ENCODE data around the gene TMEM263. TPM values are rescaled to one million over a fixed set of nuclear protein-coding genes. Genes with fewer than 3 reads are reported as not detected.

Gene TMEM263
- total and polyA plus RNA-seq, 2 of the 8 experiments (the other 6 are each of a cell fraction or from before 2014, with no cell fraction given), result 2.9 to 12.3 TPM

DNA sequence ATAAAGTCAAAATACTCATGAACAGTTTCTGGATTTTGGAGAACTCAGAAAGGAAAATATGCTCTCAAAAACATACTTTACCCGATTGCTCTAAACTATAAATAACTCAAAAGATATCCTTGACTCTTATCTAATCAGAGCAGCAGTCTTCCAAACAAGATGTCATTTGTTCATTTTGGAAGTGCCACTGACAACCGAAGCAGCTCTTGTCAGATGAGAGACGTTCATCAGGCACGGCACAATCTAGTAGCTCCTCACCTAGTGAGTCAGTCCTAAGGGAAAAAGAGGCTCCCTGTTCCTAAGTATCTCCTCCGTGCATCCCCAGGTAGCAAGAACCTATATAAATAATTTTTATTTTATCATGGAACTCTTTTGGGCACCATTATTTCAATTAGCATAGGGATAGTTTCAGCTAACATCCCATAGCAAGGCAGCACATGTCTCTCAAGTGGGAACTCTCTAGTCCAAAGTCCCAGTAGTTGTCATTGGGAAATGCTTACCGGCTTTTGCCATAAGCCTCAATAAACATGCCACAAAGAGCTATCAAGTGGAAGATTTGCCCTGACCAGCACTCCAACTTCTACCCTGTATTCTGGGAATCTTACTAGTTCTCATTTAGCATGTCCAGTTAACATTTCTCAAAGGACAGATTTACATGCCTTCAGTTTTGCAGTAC, 14.1 kb upstream of the TMEM263 start:
- Histone ChIP-seq H3K56ac (replicated peaks; ENCODE audit: insufficient read length, low read depth, low read length) (no peak overlapping the region), H3K79me2 (ENCODE audit: control insufficient read depth in 1 of 2, insufficient read depth in 2 of 2, low read length in 2 of 2) (no peaks in the 10 kb centered on the region), H2BK12ac (ENCODE audit: low read depth, low read length) (no peak overlapping the region), H3K9ac (replicated peaks in 1 of 4; ENCODE audit: extremely low read depth in 1 of 4, low read depth in 3 of 4, low read length in 3 of 4) (no peak overlapping the region), H3K23me2 (ENCODE audit: low read depth, low read length) (no peaks in the 10 kb centered on the region; the same call in 1 of the 2 replicates), H3K4me2 (ENCODE audit: insufficient read depth in 1 of 2, low read depth in 2 of 2, low read length in 2 of 2) (no peak overlapping the region), H2BK15ac (ENCODE audit: low read length) (no peak overlapping the region), H4K5ac (ENCODE audit: insufficient read length, low read depth, low read length) (no peak overlapping the region), H2BK20ac (ENCODE audit: low read length) (no peak overlapping the region), H3K14ac (ENCODE audit: insufficient read length) (no peak overlapping the region), H4K8ac (ENCODE audit: extremely low read depth, insufficient read depth, low read length) (no peak overlapping the region), H2AK5ac (ENCODE audit: low read depth, low read length) (no peak overlapping the region), H3K4me1 (replicated peaks in 1 of 4; ENCODE audit: control insufficient read depth in 3 of 4, insufficient read depth in 4 of 4, low read length in 3 of 4) (no peaks in the 10 kb centered on the region), H3K27me3 (replicated peaks in 1 of 4; ENCODE audit: control insufficient read depth in 3 of 4, extremely low read depth in 1 of 4, insufficient read depth in 3 of 4, low read length in 3 of 4) (no peaks in the 10 kb centered on the region), H3K9me3 (ENCODE audit: insufficient read depth in 2 of 2, low read depth in 1 of 2, low read length in 1 of 2) (peaks cover 21 to 22% of the 10 kb centered on the region in 2 experiments), H2BK5ac (ENCODE audit: low read depth, low read length) (no peak overlapping the region), H3K79me1 (ENCODE audit: low read depth, low read length) (no peaks in the 10 kb centered on the region), H4K91ac (replicated peaks; ENCODE audit: insufficient read length, low read length) (no peak overlapping the region), H2AFZ (ENCODE audit: low read length) (no peak overlapping the region), H3K4me3 (ENCODE audit: extremely low read depth in 1 of 4, insufficient read depth in 2 of 4, low read depth in 3 of 4, low read length in 4 of 4) (no peak overlapping the region), H4K20me1 (replicated peaks in 1 of 2; ENCODE audit: control insufficient read depth in 1 of 2, insufficient read depth in 2 of 2, low read length in 2 of 2) (no peaks in the 10 kb centered on the region), H3K4ac (replicated peaks; ENCODE audit: insufficient read length, low read depth, low read length) (no peak overlapping the region), H2BK120ac (replicated peaks; ENCODE audit: low read depth, low read length) (no peak overlapping the region), H3K18ac (ENCODE audit: extremely low read depth, low read length) (no peak overlapping the region), H3K27ac (ENCODE audit: low read depth, low read length) (no peak overlapping the region), H3K36me3 (ENCODE audit: control insufficient read depth in 2 of 4, insufficient read depth in 4 of 4, low read length in 3 of 4) (no peaks in the 10 kb centered on the region), H3K23ac (ENCODE audit: insufficient read length) (no peak overlapping the region)
- ChIA-PET POLR2A (ENCODE audit: partially characterized antibody) (interaction anchor here (1.1 kb wide), 1 partner anchor 9 kb away, joined by 3 read pairs; no protein-coding TSS in a partner anchor), CTCF (ENCODE audit: partially characterized antibody) (no interaction called here)
- no peak for FAIRE-seq
- DNase-seq (ENCODE audit: low read depth in 1 of 2, low spot score in 2 of 2), result no peak
- WGBS, 2 experiments (ENCODE audit: extremely low coverage in 1 of 2, insufficient coverage in 1 of 2, insufficient read length in 1 of 2, insufficient replicate concordance in 2 of 2, low coverage in 1 of 2, low lambda C conversion rate in 2 of 2, missing lambda C conversion rate in 1 of 2), result 88% methylated on average over 6 of the region's 6 CpGs; no CpG with 5 or more reads in 1 of the 2 experiments
- no peak for TF ChIP-seq ATF2 (IDR thresholded peaks at IDR 0.05; ENCODE audit: low read length)
- no peak for TF ChIP-seq RBBP5 (IDR thresholded peaks at IDR 0.05; ENCODE audit: borderline replicate concordance, low read depth, low read length)
- no peak for TF ChIP-seq CTBP2 (IDR thresholded peaks at IDR 0.05; ENCODE audit: borderline replicate concordance, insufficient read depth, insufficient read length, low read length)
- no peak for TF ChIP-seq POLR2A (IDR thresholded peaks at IDR 0.05; ENCODE audit: control extremely low read depth in 1 of 2, low read depth in 2 of 2, low read length in 2 of 2)
- no peak for TF ChIP-seq JUN (IDR thresholded peaks at IDR 0.05; ENCODE audit: low read depth, low read length)
- TF ChIP-seq KDM4A (IDR thresholded peaks at IDR 0.05; ENCODE audit: low read depth, low read length, severe bottlenecking), result no peak
- TF ChIP-seq KDM5A (IDR thresholded peaks at IDR 0.05; ENCODE audit: low read length), result no peak
- TF ChIP-seq, protein P1, sequence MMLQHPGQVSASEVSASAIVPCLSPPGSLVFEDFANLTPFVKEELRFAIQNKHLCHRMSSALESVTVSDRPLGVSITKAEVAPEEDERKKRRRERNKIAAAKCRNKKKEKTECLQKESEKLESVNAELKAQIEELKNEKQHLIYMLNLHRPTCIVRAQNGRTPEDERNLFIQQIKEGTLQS (IDR thresholded peaks at IDR 0.05; ENCODE audit: insufficient read depth, low read depth, low read length), result no peak
- no peak for TF ChIP-seq TAF7 (optimal IDR thresholded peaks at IDR 0.05; ENCODE audit: borderline replicate concordance, low read depth, low read length)
- no peak for TF ChIP-seq SIX5 (IDR thresholded peaks at IDR 0.05; ENCODE audit: low read depth, low read length)
- no peak for TF ChIP-seq CEBPB (IDR thresholded peaks at IDR 0.05; ENCODE audit: low read depth, low read length)

Data from H1 (cell line).